Cerebellar nuclear complex (tissue), 1 donor: ENCODE data around the gene TRPT1.

Source experiments
- DNase-seq, 2 experiments: peaks; one replicate each; lab custom pipeline; 2025; lab: John Stamatoyannopoulos, UW

The TRPT1 gene

DNA sequence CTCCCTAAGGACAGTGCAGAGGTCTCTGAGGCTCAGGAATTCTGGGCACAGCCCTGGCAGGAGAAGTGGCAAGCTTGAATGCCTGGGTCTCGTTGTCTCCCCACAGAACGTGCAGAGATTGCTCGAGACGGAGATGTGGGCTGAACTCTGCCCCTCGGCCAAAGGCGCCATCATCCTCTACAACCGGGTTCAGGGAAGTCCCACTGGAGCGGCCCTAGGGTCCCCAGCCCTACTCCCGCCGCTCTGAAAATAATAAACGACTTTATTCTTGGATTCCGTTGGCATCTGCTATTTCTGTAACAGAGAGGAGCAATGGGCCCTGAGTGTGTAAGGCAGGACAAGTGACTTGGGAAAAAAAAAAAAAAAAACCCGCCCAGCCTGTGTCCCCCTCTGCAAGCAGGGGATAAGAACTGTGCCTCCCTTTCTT, 3.8 kb upstream of the TRPT1 start:
- no peak for DNase-seq

DNA sequence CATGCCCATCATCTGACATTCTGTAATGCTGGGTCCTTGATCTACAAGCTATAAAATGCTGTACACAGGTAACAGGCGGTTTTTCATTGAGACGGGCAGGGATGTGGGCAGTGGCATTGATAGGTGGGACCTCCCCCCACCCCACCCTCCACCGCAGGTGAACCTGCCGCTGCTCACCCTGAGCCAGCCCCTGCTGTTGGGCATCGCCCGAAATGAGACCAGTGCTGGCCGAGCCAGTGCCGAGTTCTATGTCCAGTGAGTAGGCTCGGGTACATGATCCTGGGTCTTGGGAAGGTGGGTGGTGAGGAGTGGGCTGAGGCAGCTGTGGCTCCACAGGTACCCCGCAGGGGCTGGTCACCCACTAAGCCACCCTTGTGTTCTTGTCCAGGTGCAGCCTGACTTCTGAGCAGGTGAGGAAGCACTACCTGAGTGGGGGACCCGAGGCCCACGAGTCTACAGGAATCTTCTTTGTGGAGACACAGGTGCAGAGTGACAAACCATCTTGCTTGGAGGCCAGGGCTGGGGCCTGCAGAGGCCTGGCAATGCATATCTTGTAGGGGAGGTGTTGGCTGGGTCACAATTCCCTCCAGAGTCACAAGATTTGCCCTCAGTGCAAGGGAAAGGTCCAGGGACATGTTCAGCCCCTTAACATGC, 3.2 kb upstream of the TRPT1 start:
- DNase-seq, result no peak

DNA sequence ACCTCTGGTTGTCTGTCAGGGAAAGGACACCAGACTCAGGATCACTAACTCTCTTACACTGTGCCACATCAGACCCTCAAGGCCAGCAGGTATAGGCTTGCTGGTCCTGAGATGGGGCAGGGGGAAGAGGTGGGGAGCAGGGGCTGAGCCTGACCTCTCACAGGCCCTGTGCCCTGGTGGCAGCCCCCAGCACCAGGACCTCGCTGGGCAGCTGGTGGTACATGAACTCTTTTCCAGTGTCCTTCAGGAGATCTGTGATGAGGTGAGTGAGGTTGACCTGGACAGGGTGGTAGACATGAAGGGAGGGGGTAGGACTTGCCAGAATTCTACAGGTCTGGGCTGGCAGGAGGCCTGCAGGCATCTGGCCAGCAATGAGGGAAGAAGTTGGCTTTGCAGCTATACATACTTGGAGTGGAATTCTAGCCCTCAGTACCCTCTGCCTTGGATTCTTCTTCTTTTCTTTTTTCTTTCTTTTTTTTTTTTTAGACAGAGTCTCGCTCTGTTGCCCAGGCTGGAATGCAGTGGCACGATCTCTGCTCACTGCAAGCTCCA, 1.5 kb upstream of the TRPT1 start:
- no peak for DNase-seq

DNA sequence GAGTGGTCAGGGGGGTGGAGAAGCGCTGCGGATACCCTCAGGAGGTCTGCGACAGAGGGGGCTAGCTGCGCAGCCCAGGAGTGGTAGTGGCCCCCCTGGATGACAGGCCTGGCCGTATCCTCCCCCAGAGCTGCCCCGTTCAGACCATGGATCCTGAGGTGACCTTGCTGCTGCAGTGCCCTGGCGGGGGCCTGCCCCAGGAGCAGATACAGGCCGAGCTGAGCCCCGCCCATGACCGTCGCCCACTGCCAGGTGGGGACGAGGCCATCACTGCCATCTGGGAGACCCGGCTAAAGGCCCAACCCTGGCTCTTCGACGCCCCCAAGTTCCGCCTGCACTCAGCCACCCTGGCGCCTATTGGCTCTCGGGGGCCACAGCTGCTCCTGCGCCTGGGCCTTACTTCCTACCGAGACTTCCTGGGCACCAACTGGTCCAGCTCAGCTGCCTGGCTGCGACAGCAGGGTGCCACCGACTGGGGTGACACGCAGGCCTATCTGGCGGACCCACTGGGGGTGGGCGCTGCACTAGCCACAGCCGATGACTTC, 593 bp upstream of the TRPT1 start:
- DNase-seq, result no peak

DNA sequence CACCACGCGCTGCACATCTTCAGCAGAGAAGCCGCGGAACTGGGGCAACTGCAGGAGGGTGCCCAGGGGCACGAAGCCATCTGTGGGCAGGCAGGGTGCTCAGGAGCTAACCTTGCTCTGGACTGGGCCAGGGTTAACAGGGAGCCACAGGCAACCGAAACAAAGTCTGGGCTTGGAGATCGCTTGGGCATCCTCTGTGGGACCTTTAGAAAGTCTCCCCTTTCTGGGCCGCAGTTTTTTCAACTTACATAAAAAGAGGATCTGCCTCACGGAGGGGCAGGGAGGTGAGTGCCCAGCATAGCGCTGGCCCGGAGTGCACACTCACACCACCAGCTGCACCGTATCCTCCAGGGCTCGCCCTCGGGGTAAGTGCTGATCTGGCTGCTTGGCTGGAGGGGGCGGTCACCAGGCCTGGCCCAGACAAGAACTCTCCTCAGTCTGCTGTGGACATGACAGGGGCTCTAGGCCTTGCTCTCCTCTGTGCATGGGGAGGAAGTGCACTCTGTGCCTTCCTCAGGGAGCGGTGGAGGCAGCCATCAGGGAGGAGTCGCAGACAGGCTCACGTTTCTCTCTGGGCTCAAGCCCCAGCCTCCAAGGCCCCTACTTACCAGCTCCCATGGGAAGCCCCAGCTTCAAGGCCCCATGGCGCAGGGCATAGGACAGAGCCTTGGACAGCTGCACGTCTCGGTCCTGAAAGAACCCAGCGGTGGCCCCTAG, 937 bp downstream of the TRPT1 start:
- no peak for DNase-seq

DNA sequence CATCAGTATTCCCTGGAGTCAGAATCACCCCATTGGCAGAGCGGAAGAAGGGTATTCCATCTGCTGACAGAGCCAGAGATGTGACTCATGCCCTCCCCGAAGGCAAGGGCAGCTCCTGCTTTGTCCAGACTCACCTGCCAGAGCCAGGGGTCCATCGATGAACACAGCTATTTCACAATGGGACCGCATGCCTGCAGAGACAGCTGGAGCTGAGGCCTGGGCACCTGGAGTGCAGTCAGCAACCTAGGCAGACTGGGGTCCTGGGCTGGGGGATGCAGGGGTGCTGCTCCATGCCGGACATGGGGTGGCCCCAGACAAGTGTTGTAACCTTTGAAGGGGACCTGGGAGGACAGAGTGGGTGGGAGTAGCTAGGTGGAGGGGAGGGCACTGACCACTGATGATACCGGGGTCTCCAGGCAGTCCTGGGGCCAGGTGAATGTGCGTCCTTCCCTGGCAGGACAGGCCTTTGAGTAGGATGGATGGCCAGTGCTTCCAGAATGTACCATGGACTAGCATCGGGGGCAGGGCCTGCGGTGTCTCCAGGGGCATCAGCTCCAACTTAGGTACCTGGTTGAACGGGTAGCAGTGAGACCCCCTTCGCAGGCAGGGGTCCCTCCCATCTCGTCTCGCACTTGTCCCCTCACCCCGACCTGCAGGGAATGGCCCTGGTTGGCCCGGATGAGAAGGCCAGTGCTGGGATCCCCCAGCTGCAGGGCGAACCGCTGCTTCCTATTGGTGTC, 1.7 kb downstream of the TRPT1 start:
- DNase-seq, result no peak

DNA sequence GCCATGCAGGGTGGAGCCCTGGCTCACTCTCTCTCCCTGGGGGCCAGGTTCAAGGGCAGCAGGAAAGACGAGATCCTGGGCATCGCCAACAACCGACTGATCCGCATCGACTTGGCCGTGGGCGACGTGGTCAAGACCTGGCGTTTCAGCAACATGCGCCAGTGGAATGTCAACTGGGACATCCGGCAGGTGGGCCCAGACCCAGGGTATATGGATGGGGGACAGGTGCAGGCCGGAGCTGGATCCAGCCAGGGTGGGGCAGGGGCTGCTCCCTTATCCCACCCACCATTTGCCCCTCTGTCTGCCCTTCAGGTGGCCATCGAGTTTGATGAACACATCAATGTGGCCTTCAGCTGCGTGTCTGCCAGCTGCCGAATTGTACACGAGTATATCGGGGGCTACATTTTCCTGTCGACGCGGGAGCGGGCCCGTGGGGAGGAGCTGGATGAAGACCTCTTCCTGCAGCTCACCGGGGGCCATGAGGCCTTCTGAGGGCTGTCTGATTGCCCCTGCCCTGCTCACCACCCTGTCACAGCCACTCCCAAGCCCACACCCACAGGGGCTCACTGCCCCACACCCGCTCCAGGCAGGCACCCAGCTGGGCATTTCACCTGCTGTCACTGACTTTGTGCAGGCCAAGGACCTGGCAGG, 2.9 kb downstream of the TRPT1 start:
- DNase-seq, result no peak

DNA sequence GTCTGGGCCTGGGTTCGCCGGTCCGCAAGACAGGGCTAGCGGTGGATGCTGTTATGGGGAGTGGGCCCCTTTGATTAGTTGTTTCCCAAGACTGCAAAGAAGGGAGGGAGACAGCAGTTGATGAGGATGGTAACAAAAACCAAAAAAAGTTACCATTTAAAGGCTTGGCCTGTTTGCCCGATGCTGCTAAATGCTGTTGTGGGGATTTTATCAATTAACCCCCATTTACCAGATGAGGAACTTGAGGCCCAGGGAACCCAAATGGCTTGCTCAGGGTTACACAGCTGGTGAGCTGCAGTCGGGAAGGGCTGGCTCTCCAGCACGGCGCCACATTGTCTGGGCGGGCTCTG, 3.4 kb downstream of the TRPT1 start:
- DNase-seq, result no peak

DNA sequence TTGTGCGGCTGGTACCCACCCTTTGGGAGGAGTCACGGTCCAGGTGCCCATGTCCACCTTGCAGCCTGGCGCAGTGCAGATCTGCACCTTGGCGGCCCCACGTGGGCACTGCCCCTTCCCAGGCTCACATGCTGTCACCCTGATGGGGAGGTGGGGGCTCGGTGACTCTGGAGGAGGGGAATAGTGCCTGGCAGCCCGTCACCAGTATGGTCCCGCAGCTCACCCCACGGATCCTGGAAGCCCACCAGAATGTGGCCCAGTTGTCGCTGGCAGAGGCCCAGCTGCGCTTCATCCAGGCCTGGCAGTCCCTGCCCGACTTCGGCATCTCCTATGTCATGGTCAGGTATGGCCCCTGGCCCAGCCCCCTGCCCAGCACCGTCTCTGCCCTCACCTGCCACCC, 5.2 kb downstream of the TRPT1 start:
- DNase-seq, result no peak

DNA sequence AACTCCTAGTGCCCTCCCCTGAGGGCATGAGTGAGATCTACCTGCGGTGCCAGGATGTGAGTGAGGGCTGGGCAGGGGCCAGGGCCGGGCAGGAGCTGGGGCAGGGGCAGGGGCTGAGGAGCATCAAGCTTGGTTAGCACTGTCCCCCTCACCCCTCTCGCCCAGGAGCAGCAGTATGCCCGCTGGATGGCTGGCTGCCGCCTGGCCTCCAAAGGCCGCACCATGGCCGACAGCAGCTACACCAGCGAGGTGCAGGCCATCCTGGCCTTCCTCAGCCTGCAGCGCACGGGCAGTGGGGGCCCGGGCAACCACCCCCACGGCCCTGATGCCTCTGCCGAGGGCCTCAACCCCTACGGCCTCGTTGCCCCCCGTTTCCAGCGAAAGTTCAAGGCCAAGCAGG, 5.7 kb downstream of the TRPT1 start:
- DNase-seq, result no peak

DNA sequence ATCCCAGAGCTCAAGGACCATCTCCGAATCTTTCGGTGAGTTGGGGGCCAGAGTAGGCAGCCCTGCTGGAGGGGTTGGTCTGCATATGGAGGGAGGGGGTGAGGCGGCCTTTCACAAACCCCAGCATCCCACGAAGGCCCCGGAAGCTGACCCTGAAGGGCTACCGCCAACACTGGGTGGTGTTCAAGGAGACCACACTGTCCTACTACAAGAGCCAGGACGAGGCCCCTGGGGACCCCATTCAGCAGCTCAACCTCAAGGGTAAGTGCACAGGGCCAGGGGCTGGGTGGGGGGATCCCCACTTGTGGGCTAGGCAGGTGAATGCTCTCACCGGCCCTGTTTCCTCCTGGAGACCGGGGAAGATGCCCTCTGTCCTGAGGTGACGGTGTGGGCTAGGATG, 6.2 kb downstream of the TRPT1 start:
- DNase-seq, result no peak

DNA sequence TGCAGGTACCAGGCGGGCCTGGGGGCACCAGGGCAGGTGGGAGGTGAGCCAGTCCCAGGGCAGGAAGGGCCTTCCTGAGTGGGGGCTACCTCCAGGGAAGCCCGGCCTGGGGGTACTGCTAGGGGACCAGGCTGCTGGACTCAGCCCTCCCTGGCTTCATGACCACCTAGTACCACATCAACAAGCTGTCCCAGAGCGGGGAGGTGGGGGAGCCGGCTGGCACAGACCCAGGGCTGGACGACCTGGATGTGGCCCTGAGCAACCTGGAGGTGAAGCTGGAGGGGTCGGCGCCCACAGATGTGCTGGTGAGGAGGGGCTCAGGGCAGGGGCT, 6.7 kb downstream of the TRPT1 start:
- no peak for DNase-seq

DNA sequence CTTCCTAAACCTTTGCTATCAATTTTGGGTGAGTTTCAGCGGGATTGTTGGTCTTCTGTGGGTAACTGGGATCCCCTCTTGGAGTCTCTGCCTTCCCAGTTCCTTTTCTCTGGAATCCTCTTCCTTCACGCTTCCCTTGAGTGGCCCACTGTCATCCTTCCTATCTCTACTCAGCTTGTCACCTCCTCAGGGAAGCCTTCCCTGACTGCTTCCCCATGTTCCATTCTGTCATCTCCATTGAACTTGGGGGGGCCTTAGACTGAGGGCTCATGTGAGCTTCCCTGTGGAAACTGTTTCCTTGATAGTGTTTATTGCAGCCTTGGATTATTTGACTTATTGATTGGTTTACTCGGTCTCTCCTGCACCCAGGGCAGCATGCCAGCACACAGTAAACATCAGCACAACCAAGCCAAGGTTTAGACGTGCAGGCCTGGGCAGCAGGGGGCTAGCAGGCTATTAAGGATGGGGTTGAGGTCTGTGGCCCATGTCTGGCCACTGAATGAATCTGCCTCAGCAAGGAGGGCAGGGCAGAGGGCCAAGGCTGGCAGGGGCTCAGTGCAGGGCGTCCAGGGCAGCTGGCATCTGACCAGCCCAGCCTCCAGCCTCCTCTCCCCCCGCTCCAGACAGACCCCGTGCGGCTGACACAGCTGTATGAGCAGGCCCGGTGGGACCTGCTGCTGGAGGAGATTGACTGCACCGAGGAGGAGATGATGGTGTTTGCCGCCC, 7.2 kb downstream of the TRPT1 start:
- DNase-seq, result no peak

DNA sequence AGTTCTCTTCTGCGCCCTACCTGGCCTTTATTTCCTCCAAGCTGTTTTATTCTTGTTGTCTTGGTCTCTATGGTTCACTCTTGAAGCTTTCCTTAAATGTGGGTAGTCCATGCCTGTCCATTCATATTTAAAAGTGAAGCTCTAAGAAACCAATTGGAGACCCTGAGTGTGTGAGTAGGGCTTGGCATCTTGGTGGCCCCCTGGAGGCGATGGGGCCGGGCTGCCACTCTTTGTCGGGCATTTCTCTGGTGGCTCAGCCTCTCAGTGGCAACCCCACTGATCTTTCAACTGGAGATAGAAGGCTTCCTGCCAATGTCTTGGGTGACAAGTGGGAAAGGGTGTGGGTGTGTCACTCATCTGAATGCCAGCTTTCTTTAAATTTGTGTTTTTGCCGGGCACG, 9.1 kb downstream of the TRPT1 start:
- no peak for DNase-seq

DNA sequence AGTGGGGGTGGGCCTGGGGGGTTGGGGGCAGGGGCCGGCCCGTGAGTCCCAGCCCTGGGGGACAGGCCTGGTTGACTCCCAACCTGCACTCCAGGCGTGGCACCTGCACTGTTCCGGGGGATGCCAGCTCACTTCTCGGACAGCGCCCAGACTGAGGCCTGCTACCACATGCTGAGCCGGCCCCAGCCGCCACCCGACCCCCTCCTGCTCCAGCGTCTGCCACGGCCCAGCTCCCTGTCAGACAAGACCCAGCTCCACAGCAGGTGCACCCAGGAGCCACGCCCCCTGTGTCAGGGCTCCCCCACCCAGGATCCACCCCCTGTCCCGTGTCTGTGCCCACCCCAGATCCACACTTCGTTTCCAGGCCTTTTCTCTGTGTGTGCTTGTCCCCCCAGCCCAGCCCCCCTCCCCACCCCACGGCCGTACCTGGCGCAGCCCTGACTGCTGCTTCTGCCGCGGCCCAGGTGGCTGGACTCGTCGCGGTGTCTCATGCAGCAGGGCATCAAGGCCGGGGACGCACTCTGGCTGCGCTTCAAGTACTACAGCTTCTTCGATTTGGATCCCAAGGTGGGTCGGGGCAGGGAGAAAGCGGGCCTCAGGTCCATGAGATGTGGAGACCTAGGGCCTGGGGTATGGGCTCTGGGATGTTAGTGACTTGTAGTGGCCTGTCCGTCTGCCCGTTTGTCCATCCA, 14.7 kb downstream of the TRPT1 start:
- DNase-seq, result no peak

DNA sequence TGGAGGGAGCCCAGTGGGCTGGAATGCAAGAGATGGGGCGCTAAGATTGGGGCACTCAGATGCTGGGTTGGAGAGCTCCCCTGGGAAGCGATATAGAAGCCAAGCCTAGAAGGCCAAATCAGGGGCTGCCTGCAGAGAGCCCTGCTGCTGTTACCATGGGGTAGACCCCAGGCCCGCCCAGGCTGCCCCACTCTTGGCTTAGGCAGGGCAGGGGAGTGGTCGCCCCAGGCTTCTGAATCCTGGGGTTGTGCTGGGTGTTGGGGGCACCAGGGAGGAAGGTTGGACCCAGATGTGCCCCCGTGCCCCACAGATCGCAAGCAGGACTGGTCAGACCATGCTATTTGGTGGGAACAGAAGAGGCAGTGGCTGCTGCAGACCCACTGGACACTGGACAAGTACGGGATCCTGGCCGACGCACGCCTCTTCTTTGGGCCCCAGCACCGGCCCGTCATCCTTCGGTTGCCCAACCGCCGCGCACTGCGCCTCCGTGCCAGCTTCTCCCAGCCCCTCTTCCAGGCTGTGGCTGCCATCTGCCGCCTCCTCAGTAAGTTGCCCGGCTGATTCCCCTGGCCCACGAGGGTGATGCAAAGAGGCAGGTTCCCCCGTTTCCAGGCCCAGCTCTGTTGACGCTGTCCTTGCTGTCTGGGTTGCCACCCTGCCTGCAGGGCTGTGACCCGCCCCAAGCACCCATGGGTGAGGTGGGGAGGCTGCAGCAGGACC, 15.5 kb downstream of the TRPT1 start:
- peak in 1 of 2 experiments; percentile 34 for DNase-seq

DNA sequence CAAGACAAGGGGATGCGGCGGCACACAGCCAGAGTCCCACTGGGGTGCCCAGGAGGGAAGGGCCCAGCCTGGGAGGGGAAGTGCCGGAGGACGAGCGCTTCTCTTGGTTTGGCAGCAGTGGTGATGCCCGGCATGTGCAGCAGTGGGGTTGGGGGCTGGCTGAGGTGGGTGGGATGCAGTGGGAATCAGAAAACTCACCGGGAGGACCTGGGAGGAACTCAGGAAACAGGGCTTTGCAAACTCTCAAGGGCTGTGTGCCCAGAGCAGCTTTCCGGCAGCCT, 16.5 kb downstream of the TRPT1 start:
- DNase-seq, result no peak

DNA sequence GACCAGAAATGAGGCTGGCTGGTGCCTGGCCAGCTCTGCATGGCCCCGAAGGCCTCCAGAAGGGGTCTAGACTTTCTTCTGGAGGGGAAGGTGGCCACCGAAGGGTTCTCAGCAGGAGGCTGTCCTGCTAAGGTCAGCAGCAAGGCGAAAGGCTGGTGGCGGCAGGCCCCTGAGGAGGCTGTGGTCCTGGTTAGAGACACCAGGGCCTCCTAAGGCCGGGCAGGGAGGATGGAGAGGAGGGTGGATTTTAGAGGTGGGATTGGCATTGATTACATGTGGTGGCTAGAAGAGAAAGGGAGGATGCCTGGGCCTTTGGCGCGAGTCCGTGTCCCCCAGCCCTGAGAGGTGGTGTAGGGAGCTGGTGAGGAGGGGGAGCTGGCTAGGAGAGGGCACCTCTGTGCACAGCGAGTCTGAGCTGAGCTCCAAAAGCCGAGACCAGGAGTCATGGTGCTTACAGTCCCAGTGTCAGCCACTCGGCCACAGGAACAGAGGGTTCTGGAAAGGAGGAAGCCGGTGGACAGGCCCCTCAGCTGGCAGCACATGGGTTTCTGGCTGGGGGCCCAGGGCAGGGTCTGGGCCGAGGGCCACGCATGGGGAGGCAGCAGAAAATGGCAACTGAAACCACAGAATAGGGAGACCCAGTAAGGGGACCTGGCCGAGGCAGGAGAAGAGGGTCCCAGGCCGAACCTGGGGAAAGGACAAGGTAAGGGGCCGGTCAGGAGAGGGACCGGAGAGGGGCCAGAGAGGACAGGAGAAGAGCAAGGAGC, 17.0 kb downstream of the TRPT1 start:
- no peak for DNase-seq

DNA sequence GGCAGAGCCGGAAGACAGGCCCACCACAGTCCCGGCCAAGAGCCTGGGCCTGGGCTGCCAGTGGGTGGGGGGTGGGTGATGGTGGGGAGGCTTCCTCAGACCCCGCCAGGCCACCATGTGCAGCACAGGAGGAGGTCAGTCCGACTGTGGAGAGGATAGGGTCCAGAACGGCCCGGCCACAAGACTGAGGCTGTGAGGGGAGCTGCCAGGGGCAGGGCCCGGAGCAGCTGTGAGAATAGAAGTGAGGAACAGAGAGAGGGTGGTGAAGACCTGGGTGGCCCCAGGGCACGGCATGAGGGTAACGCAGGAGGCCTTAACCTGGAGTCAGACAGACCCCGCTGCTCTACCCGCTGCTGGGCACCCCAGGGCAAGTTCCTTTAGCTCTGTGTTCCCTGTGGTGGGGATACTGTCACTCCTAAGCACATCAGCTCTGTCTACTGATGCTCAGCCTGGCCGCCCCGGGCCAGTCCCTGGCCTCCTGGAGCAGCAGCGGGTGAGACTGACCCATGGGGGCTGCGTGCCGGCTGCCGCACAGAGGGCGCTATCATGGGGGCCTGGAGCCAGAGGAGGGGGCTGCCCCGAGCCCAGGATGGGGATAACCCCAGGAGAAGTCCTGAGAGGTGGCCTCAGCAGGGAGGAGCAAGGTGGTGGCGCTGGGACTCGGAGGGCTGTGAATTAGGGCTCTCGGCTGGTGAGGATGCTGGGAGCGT, 17.7 kb downstream of the TRPT1 start:
- no peak for DNase-seq
